SK-N-SH (cell line): ENCODE data around the gene SPAG8.

ENCODE experiments used
- CHD2 ChIP-seq: fragments of 150-350 bp; IDR thresholded peaks from 2 replicates; pipeline ENCODE4 v1.6.1; 2018; ENCODE audit warnings: low read length; ENCODE audit not compliant: partially characterized antibody
- ELF1 ChIP-seq: IDR thresholded peaks from 2 replicates; pipeline ENCODE4 v1.4.0; 2012
- FOXM1 ChIP-seq: IDR thresholded peaks from 2 replicates; pipeline ENCODE4 v1.4.0; 2012; ENCODE audit warnings: low read depth, mild to moderate bottlenecking
- MEF2A ChIP-seq: IDR thresholded peaks from 2 replicates; pipeline ENCODE4 v1.4.0; 2012; ENCODE audit warnings: low read depth, borderline replicate concordance
- NFIC ChIP-seq: IDR thresholded peaks from 2 replicates; pipeline ENCODE4 v1.4.0; 2012; ENCODE audit warnings: borderline replicate concordance
- POLR2AphosphoS5 ChIP-seq: IDR thresholded peaks from 2 replicates; pipeline ENCODE4 v1.6.1; 2012; ENCODE audit warnings: low read depth, low read length
- YY1 ChIP-seq: IDR thresholded peaks from 2 replicates; pipeline ENCODE4 v1.4.0; 2012; ENCODE audit warnings: low read depth, mild to moderate bottlenecking
- TF ChIP-seq, protein P1 (sequence below): fragments of 200-600 bp; sonication (generic); IDR thresholded peaks from 2 replicates; pipeline ENCODE4 v1.6.1; 2017; ENCODE audit warnings: antibody characterized with exemption, mild to moderate bottlenecking, moderate library complexity

DNA sequence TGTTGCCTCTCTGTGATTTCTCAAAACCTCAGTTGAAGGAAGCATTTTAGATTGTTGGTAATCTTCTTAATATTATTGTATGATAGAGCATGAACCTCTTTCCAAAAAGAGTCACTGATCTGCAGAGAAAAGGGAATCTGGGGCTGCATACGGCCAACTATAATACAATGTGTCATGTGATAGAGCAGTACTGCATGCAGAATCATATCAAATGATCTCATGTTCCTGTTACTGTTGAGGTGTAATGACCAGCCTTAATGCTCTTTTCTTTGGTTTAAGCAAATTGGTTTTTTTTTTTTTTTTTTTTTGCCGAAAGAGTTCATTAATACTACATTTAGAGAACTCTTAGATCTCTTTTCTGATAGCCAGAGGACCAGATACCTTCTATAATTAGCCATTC is 45.1 kb downstream of the SPAG8 start:
- TF ChIP-seq, protein P1, sequence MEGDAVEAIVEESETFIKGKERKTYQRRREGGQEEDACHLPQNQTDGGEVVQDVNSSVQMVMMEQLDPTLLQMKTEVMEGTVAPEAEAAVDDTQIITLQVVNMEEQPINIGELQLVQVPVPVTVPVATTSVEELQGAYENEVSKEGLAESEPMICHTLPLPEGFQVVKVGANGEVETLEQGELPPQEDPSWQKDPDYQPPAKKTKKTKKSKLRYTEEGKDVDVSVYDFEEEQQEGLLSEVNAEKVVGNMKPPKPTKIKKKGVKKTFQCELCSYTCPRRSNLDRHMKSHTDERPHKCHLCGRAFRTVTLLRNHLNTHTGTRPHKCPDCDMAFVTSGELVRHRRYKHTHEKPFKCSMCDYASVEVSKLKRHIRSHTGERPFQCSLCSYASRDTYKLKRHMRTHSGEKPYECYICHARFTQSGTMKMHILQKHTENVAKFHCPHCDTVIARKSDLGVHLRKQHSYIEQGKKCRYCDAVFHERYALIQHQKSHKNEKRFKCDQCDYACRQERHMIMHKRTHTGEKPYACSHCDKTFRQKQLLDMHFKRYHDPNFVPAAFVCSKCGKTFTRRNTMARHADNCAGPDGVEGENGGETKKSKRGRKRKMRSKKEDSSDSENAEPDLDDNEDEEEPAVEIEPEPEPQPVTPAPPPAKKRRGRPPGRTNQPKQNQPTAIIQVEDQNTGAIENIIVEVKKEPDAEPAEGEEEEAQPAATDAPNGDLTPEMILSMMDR, result no peak
- TF ChIP-seq NFIC, result no peak
- no peak for TF ChIP-seq CHD2
- no peak for TF ChIP-seq MEF2A
- no peak for TF ChIP-seq ELF1
- TF ChIP-seq FOXM1, result no peak
- no peak for TF ChIP-seq YY1
- TF ChIP-seq POLR2AphosphoS5, result no peak
